HG03520 (cell line): ENCODE measurements around the gene CYTH1.
A peak's percentile ranks its signal among the peaks of the same experiment; 100 is the strongest.

ENCODE experiments used
- ATAC-seq: cut with Tn5 transposase; IDR thresholded peaks from one replicate; pipeline ENCODE4 v1.9.1; 2021; ENCODE audit warnings: mild to moderate bottlenecking, moderate library complexity; ENCODE audit not compliant: unreplicated experiment

CYTH1 gene, protein sequence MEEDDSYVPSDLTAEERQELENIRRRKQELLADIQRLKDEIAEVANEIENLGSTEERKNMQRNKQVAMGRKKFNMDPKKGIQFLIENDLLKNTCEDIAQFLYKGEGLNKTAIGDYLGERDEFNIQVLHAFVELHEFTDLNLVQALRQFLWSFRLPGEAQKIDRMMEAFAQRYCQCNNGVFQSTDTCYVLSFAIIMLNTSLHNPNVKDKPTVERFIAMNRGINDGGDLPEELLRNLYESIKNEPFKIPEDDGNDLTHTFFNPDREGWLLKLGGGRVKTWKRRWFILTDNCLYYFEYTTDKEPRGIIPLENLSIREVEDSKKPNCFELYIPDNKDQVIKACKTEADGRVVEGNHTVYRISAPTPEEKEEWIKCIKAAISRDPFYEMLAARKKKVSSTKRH

GRCh38 chr17:78781893-78782304 is at the start of gene CYTH1:
Gene CYTH1 (minus strand): TSS chr17:78782273. CDS start chr17:78782223, 50 bp downstream.
- ATAC-seq = peak; percentile 14

DNA sequence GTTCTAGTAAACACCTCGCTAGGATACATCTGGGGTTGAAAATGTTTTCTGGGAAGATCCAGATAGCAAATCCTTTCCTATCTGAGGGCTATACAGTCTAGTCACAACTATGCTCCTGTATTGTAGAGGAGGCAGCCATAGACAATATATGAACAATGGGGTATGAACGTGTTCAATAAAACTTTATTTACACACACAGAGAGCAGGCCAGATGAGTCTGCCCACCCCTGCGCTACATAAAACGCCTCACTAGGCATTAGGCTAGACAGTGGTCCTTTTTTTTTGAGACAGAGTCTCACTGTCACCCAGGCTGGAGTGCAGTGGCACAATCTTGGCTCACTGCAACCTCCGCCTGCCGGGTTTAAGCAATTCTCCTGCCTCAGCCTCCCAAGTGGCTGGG is 47.4 kb upstream of the CYTH1 start:
- ATAC-seq = no peak

- ATAC-seq = no peak
Measured at GRCh38 chr17:78828470-78829185, 46.6 kb upstream of the CYTH1 start.

DNA sequence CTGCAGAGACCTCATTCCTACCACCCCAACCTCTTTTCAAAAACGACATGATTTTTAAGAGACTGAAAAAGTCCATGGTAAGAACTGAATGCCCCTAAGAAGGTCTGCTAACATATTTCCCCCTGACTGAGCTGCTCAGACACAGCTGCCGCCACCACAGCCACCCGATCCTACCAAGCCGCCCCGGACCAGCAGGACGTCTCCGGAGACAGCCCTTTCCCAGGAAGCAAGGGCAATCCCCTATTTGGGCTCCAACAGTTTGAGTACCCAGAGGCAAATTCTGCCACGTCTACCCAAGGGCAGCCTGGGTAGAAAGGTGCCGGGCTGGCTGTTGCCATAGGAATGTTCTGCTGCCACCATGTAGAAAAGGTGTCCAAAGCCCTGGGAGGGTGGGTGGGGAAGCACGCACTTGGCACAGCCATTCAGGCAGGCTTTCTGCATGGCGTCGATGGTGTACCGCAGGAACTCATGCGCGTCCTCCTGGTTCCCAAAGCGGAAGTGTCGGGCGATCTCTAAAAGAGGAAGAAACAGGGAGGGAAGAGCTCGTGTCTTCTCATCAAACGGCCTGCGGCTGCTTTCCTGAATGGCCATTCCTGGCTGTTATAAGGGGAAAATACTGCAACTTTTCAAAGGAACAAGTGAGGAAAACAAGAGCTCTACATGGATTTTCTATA is 44.9 kb upstream of the CYTH1 start:
- no peak for ATAC-seq

DNA sequence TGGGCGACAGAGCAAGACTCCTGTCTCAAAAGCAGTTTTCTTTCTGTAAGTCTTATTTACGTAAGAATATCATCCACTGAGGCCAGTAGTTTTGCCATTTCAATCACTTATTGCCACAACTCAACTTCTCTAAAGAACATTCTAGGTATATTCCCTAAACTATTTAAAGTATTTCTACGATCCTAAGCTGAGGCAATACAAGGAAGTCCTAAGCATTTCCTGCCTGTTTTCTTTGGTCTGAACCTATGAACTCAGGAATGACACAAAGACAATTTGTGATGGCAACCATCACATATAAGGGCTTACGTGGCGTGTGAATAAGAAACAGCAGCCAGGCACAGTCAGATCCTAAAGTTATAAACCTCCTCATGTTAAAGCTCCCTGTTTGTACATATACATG is 44.3 kb upstream of the CYTH1 start:
- no peak for ATAC-seq

DNA sequence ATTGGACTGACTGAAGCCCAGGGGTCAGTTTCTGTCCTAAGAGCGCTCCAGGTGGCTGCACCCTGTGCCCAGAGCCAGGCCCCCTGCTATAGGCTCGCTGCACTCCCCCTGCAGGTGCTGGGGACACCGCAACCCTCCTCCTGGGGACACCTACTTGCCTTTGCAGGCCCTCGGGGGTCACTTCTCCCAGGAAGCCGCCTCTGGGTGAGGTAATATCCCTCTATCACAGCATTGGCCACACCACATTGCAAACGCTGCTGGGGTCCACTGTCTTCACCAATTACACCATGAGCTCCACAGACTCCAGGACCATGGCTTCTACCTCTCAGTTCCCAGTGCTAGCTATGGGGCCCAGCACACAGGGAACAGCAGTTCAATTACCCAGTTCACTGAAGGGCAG is 43.6 kb upstream of the CYTH1 start:
- no peak for ATAC-seq

- no peak for ATAC-seq
Measured at GRCh38 chr17:78824240-78824639, 42.2 kb upstream of the CYTH1 start.

DNA sequence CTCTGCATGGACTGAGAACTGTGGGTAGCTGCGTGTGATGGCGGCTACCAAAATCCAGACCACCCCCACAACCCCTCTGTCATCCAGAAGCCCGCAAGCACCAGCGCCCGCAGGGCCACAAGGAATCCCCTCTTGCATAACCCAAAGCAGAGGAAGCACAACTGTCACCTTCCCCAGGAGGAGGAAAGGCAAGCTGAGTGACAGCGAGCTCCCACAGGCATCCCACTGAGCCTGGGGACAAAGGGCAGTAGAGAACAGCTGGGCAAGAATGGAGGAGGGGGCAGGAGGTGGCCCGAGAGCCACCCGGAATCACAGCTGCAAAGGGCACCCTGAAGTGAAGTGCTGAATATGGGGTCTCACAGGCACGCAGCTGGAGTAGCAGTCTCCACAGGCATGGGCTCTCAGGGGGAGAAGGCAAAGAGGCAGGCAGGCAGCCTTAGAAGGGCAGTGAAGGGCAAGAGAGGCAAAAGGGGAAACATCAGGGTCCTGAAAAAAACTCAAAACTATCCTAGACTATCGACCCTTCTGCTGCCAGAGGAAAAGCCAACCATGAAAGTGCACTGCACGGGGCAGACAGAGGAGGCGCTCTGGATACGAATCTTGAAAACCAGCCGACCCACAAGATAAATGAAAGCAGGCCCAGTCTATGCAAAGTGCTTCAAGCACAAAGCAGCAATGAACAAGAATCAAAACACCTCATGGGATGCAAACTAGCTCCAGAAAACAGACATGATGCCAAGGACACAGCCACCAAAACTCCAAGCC is 41.4 kb upstream of the CYTH1 start:
- no peak for ATAC-seq

DNA sequence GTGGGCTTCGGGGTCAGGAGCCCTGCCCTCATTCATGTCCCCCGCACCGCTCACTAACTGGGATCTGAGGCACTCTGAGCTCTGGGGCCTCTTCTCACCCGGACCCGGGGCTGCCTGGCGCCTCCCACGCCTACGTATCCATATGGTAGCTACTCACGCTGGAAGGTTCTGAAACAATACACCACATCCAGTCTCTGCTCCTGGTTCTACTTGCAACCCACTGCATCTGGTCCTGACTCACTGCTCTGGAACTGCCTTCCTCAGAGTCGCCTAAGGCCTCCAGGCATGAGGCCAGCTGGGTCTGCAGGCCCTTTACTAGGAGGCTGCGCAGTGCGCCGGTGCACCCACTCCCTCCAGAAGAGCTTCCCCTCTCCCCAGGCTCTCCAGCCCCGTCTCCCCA is 40.5 kb upstream of the CYTH1 start:
- no peak for ATAC-seq

DNA sequence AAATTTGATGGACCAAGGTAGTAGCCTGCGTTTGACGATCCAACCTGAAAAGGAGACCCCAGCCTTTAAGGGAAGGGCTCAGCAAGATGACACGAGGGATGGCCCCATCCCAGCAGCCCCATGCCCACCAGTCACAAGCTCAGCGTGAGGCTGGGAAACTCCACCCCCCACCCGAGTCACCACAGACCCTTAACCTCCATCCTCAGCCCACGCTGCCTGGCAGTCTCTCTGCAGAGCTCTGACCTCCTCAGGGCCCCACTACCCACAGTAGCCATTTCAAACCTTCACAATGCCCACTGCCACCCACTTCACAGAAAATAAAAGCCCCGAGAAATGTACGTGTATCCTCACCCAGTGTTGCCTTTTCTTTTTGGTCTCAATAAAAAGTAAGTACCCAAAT is 39.9 kb upstream of the CYTH1 start:
- no peak for ATAC-seq

GRCh38 chr17:78820841-78821240 is 38.8 kb upstream of the CYTH1 start:
- ATAC-seq = no peak

- ATAC-seq = no peak
Measured at GRCh38 chr17:78819806-78820792, 38.0 kb upstream of the CYTH1 start.

GRCh38 chr17:78819402-78819801 is 37.3 kb upstream of the CYTH1 start:
- no peak for ATAC-seq

DNA sequence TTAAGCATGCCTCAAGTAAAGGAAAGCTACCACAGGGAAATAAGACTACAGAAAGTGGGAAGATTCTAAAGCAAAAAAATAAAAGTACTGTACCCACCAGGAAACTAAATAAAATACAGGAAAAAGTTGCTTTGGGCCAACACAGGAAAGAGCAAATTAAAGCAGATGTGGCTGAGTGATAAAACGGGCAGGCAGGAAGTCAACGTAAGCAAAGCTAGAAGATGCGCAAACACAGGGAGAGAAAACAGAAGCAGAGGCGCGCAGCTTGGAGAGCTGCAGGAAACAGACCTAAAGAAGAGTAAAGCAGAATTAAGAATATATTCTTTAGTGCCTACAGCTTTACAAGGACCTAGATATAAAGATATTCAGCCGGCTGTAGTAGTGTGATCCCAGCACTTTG is 36.9 kb upstream of the CYTH1 start:
- ATAC-seq = no peak

GRCh38 chr17:78818152-78818846 is 36.2 kb upstream of the CYTH1 start:
- no peak for ATAC-seq

DNA sequence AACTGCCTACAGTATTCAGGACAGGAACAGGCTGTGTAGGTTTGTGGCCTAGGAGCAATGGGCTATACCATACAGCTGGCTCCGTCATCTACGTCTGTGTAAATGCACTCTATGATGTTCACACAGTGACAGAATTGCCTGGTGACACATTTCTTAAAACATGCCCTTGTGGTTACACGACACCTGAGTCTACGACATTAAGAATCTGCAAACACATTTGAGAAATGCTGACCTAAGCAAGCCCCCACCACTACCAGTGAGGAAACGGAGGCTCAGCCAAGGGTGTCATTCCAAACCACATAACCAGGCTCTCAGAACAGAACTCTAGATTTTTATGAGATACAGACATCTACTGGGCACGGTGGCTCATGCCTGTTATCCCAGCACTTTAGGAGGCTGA is 35.0 kb upstream of the CYTH1 start:
- no peak for ATAC-seq

DNA sequence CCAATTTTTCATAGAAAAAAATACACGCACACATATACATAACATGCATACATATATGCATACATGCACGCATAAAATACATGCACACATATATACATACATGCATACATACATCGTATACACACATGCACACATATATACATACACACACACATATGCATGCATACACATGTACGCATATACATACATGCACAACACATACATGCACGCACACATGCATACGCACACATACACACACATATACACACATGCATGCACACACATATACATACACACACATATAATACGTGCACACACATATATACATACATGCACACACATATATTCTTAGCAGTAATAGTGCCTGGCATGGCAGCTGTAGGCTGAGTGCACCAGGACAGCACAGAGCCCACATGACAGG is 33.6 kb upstream of the CYTH1 start:
- no peak for ATAC-seq

DNA sequence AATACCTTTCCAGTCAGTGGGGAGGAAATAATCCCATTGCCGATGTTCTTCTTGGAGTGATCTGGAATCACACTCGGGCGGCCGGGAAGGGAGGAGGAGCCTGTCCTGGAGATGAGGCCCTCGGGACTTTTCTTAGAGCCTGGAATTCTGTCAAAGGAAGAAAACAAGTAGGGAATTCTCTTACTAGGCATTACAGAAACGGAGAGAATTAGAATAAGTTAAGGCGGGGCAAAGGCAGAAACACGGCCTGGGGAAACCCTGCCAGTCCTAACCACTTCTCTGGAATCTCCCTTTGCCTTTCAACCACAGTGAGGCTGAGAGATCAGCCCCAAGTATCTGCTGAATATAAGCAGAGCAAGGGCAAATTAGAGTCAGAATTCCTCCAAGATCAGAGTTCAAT is 30.8 kb upstream of the CYTH1 start:
- ATAC-seq = no peak

DNA sequence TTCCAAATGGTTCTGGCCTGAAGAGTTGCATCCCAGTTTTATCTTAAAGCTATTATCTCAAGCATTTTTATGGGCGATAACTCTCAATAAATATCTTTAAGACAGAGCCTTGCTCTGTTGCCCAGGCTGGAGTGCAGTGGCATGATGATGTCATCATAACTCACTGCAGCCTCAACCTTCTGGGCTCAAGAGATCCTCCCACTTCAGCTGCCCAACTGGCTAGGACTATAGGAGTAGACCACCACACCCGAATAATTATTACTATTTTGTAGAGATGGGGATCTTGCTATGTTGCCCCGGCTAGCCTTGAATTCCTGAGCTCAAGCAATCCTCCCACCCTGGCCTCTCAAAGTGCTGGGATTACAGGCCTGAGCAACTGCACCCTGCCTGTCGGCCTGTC is 26.1 kb upstream of the CYTH1 start:
- ATAC-seq = no peak
